HCT116 (cell line): ENCODE results near the gene KCNRG. TPM values are rescaled to one million over a fixed set of nuclear protein-coding genes. Genes with fewer than 3 reads are reported as not detected.

ENCODE experiments used
- ATAC-seq: fragments of 200-7000 bp; cut with Tn5 transposase; 2 replicates; pipeline ENCODE4 v1.9.1; 2020; ENCODE audit warnings: mild to moderate bottlenecking, moderate library complexity
- BruUV-seq: library from RNA; stranded (reverse); fragments of 400-500 nt; replicated peaks from 2 replicates; lab custom pipeline; 2021; lab: Mats Ljungman, UMichigan
- CTCF ChIA-PET: fragments of 300-600 bp; sonication (Branson Sonifier 250); formaldehyde crosslinking; loops from one replicate; lab custom pipeline; 2021; ENCODE audit warnings: antibody characterized with exemption; lab: Charles Lee
- POLR2A ChIA-PET: fragments of 300-600, 350-600 bp; sonication (Branson Sonifier 250); formaldehyde crosslinking; loops from one replicate; lab custom pipeline; 2021; ENCODE audit warnings: antibody characterized with exemption; lab: Charles Lee
- RAD21 ChIA-PET, 2 experiments: fragments of 300-600 bp; sonication (Branson Sonifier 250); formaldehyde crosslinking; loops; one replicate each; lab custom pipeline; 2023; ENCODE audit warnings: low total read pairs in 2 of 2; ENCODE audit not compliant: uncharacterized antibody in 2 of 2, unreplicated experiment in 2 of 2, low non-redundant PET in 1 of 2; lab: Charles Lee
- DNase-seq: peaks from one replicate; pipeline ENCODE4 v3.0.0-alpha.2; 2010; ENCODE audit warnings: low read depth, low spot score
- H2AFZ ChIP-seq: fragments of 200-600 bp; shearing (Covaris generic), sonication (generic); 2 replicates; pipeline ENCODE4 v1.6.1; 2017; ENCODE audit warnings: low read depth, mixed run types, mixed read lengths, antibody characterized with exemption, low read length; ENCODE audit not compliant: poor library complexity, severe bottlenecking
- H3K27ac ChIP-seq: 2 replicates; pipeline ENCODE4 v1.5.1; 2012; ENCODE audit warnings: low read depth, low read length
- H3K27me3 ChIP-seq: fragments of 200-600 bp; sonication (generic); 2 replicates; pipeline ENCODE4 v1.6.1; 2016; ENCODE audit warnings: mixed run types, low read length, mixed read lengths; ENCODE audit not compliant: insufficient read depth
- H3K36me3 ChIP-seq, 2 experiments: fragments of 200-500 bp in 1 of 2; fragments of 200-600 bp in 1 of 2; sonication (Bioruptor generic) in 1 of 2; sonication (generic) in 1 of 2; 2 replicates each; pipeline versions ENCODE4 v1.5.1 to v1.6.1; 2014 to 2016; ENCODE audit warnings: low read length in 2 of 2, inconsistent platforms in 1 of 2, mixed read lengths in 1 of 2, mixed run types in 1 of 2; ENCODE audit not compliant: insufficient read depth in 2 of 2, control insufficient read depth in 1 of 2
- H3K4me1 ChIP-seq, 2 experiments: fragments of 200-600 bp in 1 of 2; sonication (generic) in 1 of 2; 2 replicates each; pipeline versions ENCODE4 v1.5.1 to v1.6.1; 2012 to 2017; ENCODE audit warnings: low read length in 2 of 2, inconsistent platforms in 1 of 2, mild to moderate bottlenecking in 1 of 2, mixed read lengths in 1 of 2, mixed run types in 1 of 2, moderate library complexity in 1 of 2; ENCODE audit not compliant: insufficient read depth in 2 of 2, control insufficient read depth in 1 of 2
- H3K4me2 ChIP-seq: fragments of 200-600 bp; sonication (generic); 2 replicates; pipeline ENCODE4 v1.6.1; 2017; ENCODE audit warnings: mixed run types, low read length, mixed read lengths
- H3K4me3 ChIP-seq, 2 experiments: fragments of 200-600 bp in 1 of 2; sonication (generic) in 1 of 2; replicated peaks in 1 of 2; 2 replicates each; pipeline ENCODE4 v1.5.1; 2011 to 2016; ENCODE audit warnings: low read length in 2 of 2, control low read depth in 1 of 2, low read depth in 1 of 2, mild to moderate bottlenecking in 1 of 2, mixed read lengths in 1 of 2, mixed run types in 1 of 2
- H3K79me2 ChIP-seq: fragments of 200-600 bp; sonication (generic); 2 replicates; pipeline ENCODE4 v1.6.1; 2017; ENCODE audit warnings: mild to moderate bottlenecking, mixed run types, low read length, moderate library complexity, mixed read lengths; ENCODE audit not compliant: insufficient read depth
- H3K9ac ChIP-seq: fragments of 200-600 bp; sonication (generic); 2 replicates; pipeline ENCODE4 v1.6.1; 2016; ENCODE audit warnings: low read length, mixed read lengths
- H3K9me2 ChIP-seq: fragments of 200-600 bp; sonication (generic), shearing (Covaris generic); 2 replicates; pipeline ENCODE4 v1.6.1; 2017; ENCODE audit warnings: mixed run types, mild to moderate bottlenecking, moderate library complexity; ENCODE audit not compliant: insufficient read depth
- H3K9me3 ChIP-seq, 2 experiments: fragments of 200-500 bp in 1 of 2; fragments of 200-600 bp in 1 of 2; sonication (Bioruptor generic) in 1 of 2; sonication (generic) in 1 of 2; 2 replicates each; pipeline ENCODE4 v1.6.1; 2014 to 2017; ENCODE audit warnings: low read length in 2 of 2, mixed read lengths in 2 of 2, inconsistent platforms in 1 of 2, low read depth in 1 of 2, mild to moderate bottlenecking in 1 of 2, mixed run types in 1 of 2, moderate library complexity in 1 of 2; ENCODE audit not compliant: control insufficient read depth in 1 of 2, insufficient read depth in 1 of 2
- H4K20me1 ChIP-seq: fragments of 200-600 bp; sonication (generic), shearing (Covaris generic); 2 replicates; pipeline ENCODE4 v1.6.1; 2017; ENCODE audit warnings: mixed run types, mild to moderate bottlenecking, moderate library complexity; ENCODE audit not compliant: insufficient read depth
- CBX3 ChIP-seq: IDR thresholded peaks from 2 replicates; pipeline ENCODE4 v1.6.1; 2012; ENCODE audit warnings: low read depth
- EGR1 ChIP-seq: IDR thresholded peaks from 2 replicates; pipeline ENCODE4 v1.6.1; 2012; ENCODE audit warnings: low read depth
- EZH2phosphoT487 ChIP-seq: fragments of 200-600 bp; IDR thresholded peaks from 2 replicates; pipeline ENCODE4 v1.6.1; 2018; ENCODE audit warnings: antibody characterized with exemption, borderline replicate concordance
- POLR2AphosphoS5 ChIP-seq: IDR thresholded peaks from 2 replicates; pipeline ENCODE4 v1.6.1; 2011; ENCODE audit warnings: mild to moderate bottlenecking, low read depth, low read length, moderate library complexity
- RAD21 ChIP-seq: IDR thresholded peaks from 2 replicates; pipeline ENCODE4 v1.6.1; 2012; ENCODE audit warnings: low read depth, mild to moderate bottlenecking
- SP1 ChIP-seq: IDR thresholded peaks from 2 replicates; pipeline ENCODE4 v1.6.1; 2012; ENCODE audit warnings: low read depth
- SRF ChIP-seq: IDR thresholded peaks from 2 replicates; pipeline ENCODE4 v1.6.1; 2012; ENCODE audit warnings: low read depth
- TCF7L2 ChIP-seq: IDR thresholded peaks from 2 replicates; pipeline ENCODE4 v1.7.0; 2011; ENCODE audit warnings: borderline replicate concordance, inconsistent platforms; ENCODE audit not compliant: insufficient read depth, insufficient read length; ENCODE audit errors: extremely low read depth
- ZBTB33 ChIP-seq: IDR thresholded peaks from 2 replicates; pipeline ENCODE4 v1.6.1; 2011; ENCODE audit warnings: mild to moderate bottlenecking, low read length, moderate library complexity; ENCODE audit not compliant: insufficient replicate concordance; ENCODE audit errors: extremely low read depth
- ZNF274 ChIP-seq: fragments of 200-500 bp; sonication (Bioruptor generic); IDR thresholded peaks from 2 replicates; pipeline ENCODE4 v1.6.1; 2014; ENCODE audit warnings: mild to moderate bottlenecking, low read depth, low read length, inconsistent platforms
- intact Hi-C: fragments of 100-400 bp; cut with micrococcal nuclease; formaldehyde crosslinking; loops from 2 replicates; pipeline ENCODE4 v1.10.0; 2022
- total RNA-seq: library from RNA; stranded (reverse); gene quantifications from one replicate; pipeline ENCODE4 v1.2.1, GENCODE V29; 2021; ENCODE audit not compliant: unreplicated experiment
- TF ChIP-seq, protein P1 (sequence below), 3 experiments: fragments of 200-600 bp in 1 of 3; sonication (generic) in 1 of 3; IDR thresholded peaks in 2 of 3; conservative IDR thresholded peaks in 1 of 3; 2 replicates each; pipeline ENCODE4 v1.5.1; 2012 to 2017; ENCODE audit warnings: low read depth in 2 of 3, low read length in 2 of 3, antibody characterized with exemption in 1 of 3, borderline replicate concordance in 1 of 3, control low read depth in 1 of 3, mild to moderate bottlenecking in 1 of 3, mixed read lengths in 1 of 3, mixed run types in 1 of 3, moderate library complexity in 1 of 3; ENCODE audit not compliant: insufficient read depth in 1 of 3

Gene KCNRG
- total RNA-seq, 1 experiment from 2014 or later = 2.5 TPM

GRCh38 chr13:50006426-50007135, 8.7 kb upstream of the KCNRG start:
- H2AFZ ChIP-seq = no peak overlapping the region
- no peak overlapping the region for H3K27ac ChIP-seq
- no peak overlapping the region for H3K9ac ChIP-seq
- TF ChIP-seq ZBTB33 (no peak), SP1 (no peak), POLR2AphosphoS5 (no peak), TCF7L2 (no peak), EZH2phosphoT487 (no peak), EGR1 (no peak), CBX3 (no peak), SRF (no peak), RAD21 (no peak), ZNF274 (no peak)
- TF ChIP-seq, protein P1, sequence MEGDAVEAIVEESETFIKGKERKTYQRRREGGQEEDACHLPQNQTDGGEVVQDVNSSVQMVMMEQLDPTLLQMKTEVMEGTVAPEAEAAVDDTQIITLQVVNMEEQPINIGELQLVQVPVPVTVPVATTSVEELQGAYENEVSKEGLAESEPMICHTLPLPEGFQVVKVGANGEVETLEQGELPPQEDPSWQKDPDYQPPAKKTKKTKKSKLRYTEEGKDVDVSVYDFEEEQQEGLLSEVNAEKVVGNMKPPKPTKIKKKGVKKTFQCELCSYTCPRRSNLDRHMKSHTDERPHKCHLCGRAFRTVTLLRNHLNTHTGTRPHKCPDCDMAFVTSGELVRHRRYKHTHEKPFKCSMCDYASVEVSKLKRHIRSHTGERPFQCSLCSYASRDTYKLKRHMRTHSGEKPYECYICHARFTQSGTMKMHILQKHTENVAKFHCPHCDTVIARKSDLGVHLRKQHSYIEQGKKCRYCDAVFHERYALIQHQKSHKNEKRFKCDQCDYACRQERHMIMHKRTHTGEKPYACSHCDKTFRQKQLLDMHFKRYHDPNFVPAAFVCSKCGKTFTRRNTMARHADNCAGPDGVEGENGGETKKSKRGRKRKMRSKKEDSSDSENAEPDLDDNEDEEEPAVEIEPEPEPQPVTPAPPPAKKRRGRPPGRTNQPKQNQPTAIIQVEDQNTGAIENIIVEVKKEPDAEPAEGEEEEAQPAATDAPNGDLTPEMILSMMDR (IDR thresholded peaks at IDR 0.05 in 2 of 3, conservative IDR thresholded peaks at IDR 0.05 in 1 of 3; ENCODE audit: borderline replicate concordance in 1 of 3, insufficient read depth in 1 of 3, low read depth in 2 of 3, low read length in 2 of 3) = no peak
- peaks cover 93% of the 10 kb centered on the region for H3K79me2 ChIP-seq
- H3K27me3 ChIP-seq = no peaks in the 10 kb centered on the region
- ChIA-PET RAD21 (no interaction called here), POLR2A (interaction anchor here (1.2 kb wide), 1 partner anchor 8 kb away, joined by 3 read pairs; no protein-coding TSS in a partner anchor), CTCF (interaction anchor here (2.1 kb wide), 1 partner anchor 9 kb away, joined by 7 read pairs; the partner anchor contains the start of gene TRIM13)
- BruUV-seq = no TSS peak
- H4K20me1 ChIP-seq = peaks cover 8% of the 10 kb centered on the region; the same call in 1 of the 2 replicates
- no peaks in the 10 kb centered on the region for H3K9me2 ChIP-seq
- H3K4me2 ChIP-seq = no peak overlapping the region
- DNase-seq (no peak), ATAC-seq (no peak)
- intact Hi-C loops = no loop called here
- no peak overlapping the region for H3K4me3 ChIP-seq
- no peaks in the 10 kb centered on the region for H3K9me3 ChIP-seq
- H3K36me3 ChIP-seq = peaks cover 23 to 25% of the 10 kb centered on the region in 2 experiments
- no peaks in the 10 kb centered on the region for H3K4me1 ChIP-seq
